Measurements from ENCODE around the gene FIBCD1. TPM values are rescaled to one million over a fixed set of nuclear protein-coding genes. Genes with fewer than 3 reads are reported as not detected.

Gene FIBCD1
- total RNA-seq, 1 experiment from 2014 or later, result 7.1 TPM

DNA sequence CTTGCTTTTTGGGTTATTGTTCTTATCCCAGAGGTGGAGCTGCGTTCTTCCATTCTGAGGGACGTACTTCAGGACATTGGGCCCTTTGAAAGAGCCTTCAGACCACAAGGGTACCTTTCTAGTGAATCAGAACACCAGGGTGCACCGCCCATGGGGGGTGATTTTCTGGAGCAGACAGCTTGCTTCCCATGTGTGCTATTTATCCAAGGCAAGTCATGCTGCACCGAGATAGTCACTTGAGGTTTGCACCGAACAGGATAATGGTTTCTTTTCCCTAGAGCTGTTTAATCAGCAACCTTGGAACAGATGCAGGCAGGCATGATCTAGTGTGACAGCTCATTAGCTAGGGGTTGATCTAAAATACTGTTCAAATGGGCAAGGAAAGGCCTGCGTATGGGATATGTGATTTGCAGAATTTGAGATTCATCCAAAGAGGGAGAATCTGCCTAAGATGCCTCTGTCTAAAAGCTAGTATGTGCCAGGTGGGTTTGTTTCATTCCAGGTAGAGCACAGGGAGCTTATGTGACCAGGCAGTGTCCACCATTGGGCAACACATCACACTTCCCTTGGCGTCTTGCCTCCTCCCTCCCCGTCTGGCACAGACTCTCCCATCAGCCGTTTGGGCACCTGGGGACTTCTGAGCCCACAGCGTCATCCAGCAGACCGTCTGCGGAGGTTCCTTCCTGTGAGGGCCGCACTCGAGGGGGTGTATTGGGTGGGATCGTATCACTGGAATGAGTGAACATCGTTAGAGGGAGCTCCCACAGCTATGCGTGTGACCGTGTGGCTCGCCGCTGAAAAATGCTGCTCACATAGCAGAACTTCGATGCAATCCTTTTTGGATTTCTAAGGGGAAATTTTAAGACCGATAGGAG is 80.9 kb downstream of the FIBCD1 start:
- H3K9ac ChIP-seq (ENCODE audit: extremely low read depth, insufficient read length, low read length), result no peak overlapping the region
- no peaks in the 10 kb centered on the region for H3K9me3 Mint-ChIP-seq

More for the DNA sequence above, 80.9 kb downstream of the FIBCD1 start:
- H3K4me1 ChIP-seq (ENCODE audit: insufficient read depth, low read length), result 0 out of 2 replicates have a peak, but pooled peaks cover 2% of the 10 kb centered on the region
- no peak overlapping the region for H2AFZ ChIP-seq (ENCODE audit: low read length)
- no peaks in the 10 kb centered on the region for H3K79me1 ChIP-seq (ENCODE audit: insufficient read depth, low read depth, low read length, poor library complexity, severe bottlenecking)
- Mint-ChIP-seq H3K27ac (peak overlapping the region in 2 of 3 experiments; percentile 81 to 88; a peak in 4 of 7 replicates), H3K27me3 (ENCODE audit: low read depth) (no peaks in the 10 kb centered on the region), H3K4me1 (peaks cover 6 to 20% of the 10 kb centered on the region in 2 experiments; a peak in 3 of 4 replicates), H3K36me3 (ENCODE audit: insufficient read depth in 1 of 3, low read depth in 3 of 3) (peaks cover 13 to 53% (median 53%) of the 10 kb centered on the region in 3 experiments; a peak in 6 of 7 replicates), H3K4me3 (no peak overlapping the region)
- peaks cover 2% of the 10 kb centered on the region for H3K79me2 ChIP-seq (ENCODE audit: insufficient read depth, low read length)
- H4K20me1 ChIP-seq (ENCODE audit: control insufficient read depth, insufficient read depth, insufficient read length), result no peaks in the 10 kb centered on the region
- no CpG with 5 or more reads among the region's 22 CpGs for WGBS (ENCODE audit: extremely low coverage, insufficient read length, low lambda C conversion rate)
- TF ChIP-seq, protein P1, sequence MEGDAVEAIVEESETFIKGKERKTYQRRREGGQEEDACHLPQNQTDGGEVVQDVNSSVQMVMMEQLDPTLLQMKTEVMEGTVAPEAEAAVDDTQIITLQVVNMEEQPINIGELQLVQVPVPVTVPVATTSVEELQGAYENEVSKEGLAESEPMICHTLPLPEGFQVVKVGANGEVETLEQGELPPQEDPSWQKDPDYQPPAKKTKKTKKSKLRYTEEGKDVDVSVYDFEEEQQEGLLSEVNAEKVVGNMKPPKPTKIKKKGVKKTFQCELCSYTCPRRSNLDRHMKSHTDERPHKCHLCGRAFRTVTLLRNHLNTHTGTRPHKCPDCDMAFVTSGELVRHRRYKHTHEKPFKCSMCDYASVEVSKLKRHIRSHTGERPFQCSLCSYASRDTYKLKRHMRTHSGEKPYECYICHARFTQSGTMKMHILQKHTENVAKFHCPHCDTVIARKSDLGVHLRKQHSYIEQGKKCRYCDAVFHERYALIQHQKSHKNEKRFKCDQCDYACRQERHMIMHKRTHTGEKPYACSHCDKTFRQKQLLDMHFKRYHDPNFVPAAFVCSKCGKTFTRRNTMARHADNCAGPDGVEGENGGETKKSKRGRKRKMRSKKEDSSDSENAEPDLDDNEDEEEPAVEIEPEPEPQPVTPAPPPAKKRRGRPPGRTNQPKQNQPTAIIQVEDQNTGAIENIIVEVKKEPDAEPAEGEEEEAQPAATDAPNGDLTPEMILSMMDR (conservative IDR thresholded peaks at IDR 0.05), result no peak
- no peak overlapping the region for H3T11ph ChIP-seq (ENCODE audit: low read length)
- no peak overlapping the region for H3K56ac ChIP-seq (ENCODE audit: insufficient read length, low read depth, low read length)
- no peak overlapping the region for H4K91ac ChIP-seq (ENCODE audit: insufficient read length, low read depth, low read length)
- H3K23me2 ChIP-seq (ENCODE audit: insufficient read length, low read depth, low read length, poor library complexity, severe bottlenecking), result no peaks in the 10 kb centered on the region
- no peaks in the 10 kb centered on the region for H3K27me3 ChIP-seq (ENCODE audit: insufficient read depth, low read length)
- H2AK5ac ChIP-seq (ENCODE audit: insufficient read length, low read length), result no peak overlapping the region
- no peak overlapping the region for H2BK12ac ChIP-seq (ENCODE audit: insufficient read length, low read depth, low read length)
- no peak overlapping the region for H3K23ac ChIP-seq (ENCODE audit: insufficient read length, low read depth, low read length)
- H4K5ac ChIP-seq (ENCODE audit: insufficient read length, low read depth, low read length), result no peak overlapping the region
- no peak overlapping the region for H3K27ac ChIP-seq (ENCODE audit: insufficient read length, low read depth, low read length)
- H3K18ac ChIP-seq (ENCODE audit: insufficient read length, low read depth, low read length), result no peak overlapping the region
- H2BK20ac ChIP-seq (ENCODE audit: low read depth, low read length, poor library complexity, severe bottlenecking), result no peak overlapping the region
- H3K14ac ChIP-seq (ENCODE audit: insufficient read depth, low read length), result no peak overlapping the region
- H2BK120ac ChIP-seq (ENCODE audit: low read depth, low read length, poor library complexity, severe bottlenecking), result no peak overlapping the region
- H2BK15ac ChIP-seq (ENCODE audit: low read depth, low read length), result no peak overlapping the region
- DNase-seq, result no peak
- H4K8ac ChIP-seq (replicated peaks; ENCODE audit: insufficient read length, low read depth, low read length), result no peak overlapping the region
- no peak overlapping the region for H3K4ac ChIP-seq (ENCODE audit: low read depth, low read length)
- H2BK5ac ChIP-seq (ENCODE audit: insufficient read length, low read length), result no peak overlapping the region
- H3K4me2 ChIP-seq (ENCODE audit: insufficient read depth, insufficient read length, low read length), result no peak overlapping the region
- no peaks in the 10 kb centered on the region for H3K9me3 ChIP-seq (ENCODE audit: control insufficient read depth, low read depth, low read length)

Measured in H9 (cell line).